MM.1S (cell line): ENCODE data around the gene SYMPK.

Experiments used
- CTCF ChIP-seq: fragments of 300-600 bp; sonication (generic); IDR thresholded peaks from 2 replicates; pipeline ENCODE4 v1.5.1; 2016; ENCODE audit warnings: antibody characterized with exemption, low read length, mixed read lengths
- EZH2 ChIP-seq: fragments of 300-600 bp; sonication (generic); optimal IDR thresholded peaks from 2 replicates; pipeline ENCODE3; 2017; ENCODE audit warnings: low read depth, mild to moderate bottlenecking, antibody characterized with exemption, low read length, mixed read lengths
- EZH2phosphoT487 ChIP-seq: fragments of 300-600 bp; sonication (generic); IDR thresholded peaks from 2 replicates; pipeline ENCODE4 v1.6.1; 2018; ENCODE audit warnings: antibody characterized with exemption, low read length

DNA sequence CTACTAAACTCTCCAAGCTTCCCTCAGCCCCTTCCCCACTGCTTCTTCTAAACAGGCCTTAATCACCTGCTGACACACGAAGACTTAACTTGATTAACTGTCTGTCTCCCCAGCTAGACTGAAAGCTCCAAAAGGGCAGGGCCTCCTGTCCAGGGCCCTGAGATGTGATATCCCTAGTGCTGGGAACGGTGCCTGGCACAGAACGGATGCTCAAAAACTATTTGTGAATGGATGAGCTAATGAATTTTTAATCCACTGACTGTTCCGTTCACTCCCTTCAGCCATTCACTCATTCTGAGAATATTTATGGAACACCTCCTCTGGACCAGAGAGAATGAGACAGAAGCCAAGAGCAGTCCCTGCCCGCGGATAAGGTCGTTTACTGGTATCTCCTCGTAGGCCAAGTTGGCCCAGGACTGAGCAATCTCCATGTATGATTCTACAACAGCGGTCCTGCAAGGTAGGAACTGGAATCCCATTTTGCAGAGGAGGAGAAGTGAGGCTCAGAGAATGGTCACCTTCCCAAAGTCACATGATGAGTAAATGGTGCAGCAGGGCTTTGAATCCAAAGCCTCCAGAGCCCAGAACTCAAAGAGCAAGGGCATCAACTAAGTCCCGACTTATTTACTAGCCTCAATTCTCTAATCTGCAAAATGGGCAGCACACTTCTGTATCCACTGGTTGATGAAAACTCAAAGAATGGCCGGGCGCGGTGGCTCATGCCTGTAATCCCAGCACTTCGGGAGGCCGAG, 73.7 kb downstream of the SYMPK start:
- TF ChIP-seq CTCF (no peak), EZH2 (no peak), EZH2phosphoT487 (no peak)
